ENCODE measurements around the gene OVCA2.
A peak's percentile ranks its signal among the peaks of the same experiment; 100 is the strongest.

OVCA2 gene

DNA sequence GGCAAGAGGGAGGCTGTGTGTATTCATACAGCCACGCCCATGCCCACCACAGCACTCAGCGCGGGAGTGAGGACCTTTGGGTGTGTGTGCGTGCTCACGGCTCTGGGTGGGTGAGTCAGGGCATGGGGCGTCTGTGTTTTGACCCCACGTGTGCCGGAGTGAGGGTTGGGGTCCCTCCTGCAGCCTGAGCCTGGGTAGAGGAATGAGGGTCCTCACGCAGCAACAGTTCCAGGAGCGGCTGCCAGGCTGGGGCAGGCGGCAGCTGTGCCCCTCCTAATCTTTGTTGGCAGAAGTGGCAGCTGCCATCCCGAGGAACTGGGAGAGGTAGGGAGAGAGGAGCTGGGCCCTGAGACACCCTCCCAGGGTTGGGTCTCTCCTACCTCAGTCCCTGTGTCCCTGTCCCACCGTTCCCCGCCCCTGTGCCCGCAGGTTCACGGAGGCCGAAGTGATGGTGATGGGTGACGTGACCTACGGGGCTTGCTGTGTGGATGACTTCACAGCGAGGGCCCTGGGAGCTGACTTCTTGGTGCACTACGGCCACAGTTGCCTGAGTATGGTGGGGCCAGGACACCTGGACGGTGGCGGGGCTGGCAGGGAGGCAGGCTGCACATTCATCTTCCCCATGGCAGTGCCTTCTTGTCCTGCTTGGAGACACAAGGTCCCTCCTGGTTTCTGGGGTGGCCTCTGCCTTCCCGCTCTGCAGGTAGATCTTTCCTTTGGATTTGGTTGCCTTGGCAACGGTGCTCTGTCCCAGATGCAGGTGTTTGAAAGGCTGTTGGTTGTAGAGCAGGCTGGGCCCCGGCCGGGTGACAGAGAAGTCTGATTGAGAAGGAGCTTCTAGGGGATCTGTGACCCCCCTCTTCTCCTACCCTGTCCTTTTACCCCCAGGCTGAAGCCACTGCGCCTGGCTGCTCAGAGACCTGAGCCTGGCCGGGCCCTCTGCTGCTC, 6.0 kb upstream of the OVCA2 start:
- H3K4me3 ChIP-seq (ENCODE audit: low read depth, low read length), result no peak overlapping the region
- peaks cover 2% of the 10 kb centered on the region for H3K36me3 ChIP-seq (ENCODE audit: control insufficient read depth, insufficient read depth, low read length)
- H3K4me1 ChIP-seq (ENCODE audit: control insufficient read depth, insufficient read depth, low read length), result peaks cover 2% of the 10 kb centered on the region; the same call in 1 of the 2 replicates
- H3K9me3 ChIP-seq (ENCODE audit: control insufficient read depth, insufficient read depth, low read length), result no peaks in the 10 kb centered on the region
- H3K27ac ChIP-seq (ENCODE audit: low read depth, low read length), result no peak overlapping the region
- H3K27me3 ChIP-seq (ENCODE audit: control insufficient read depth, insufficient read depth, low read length), result peaks cover 2% of the 10 kb centered on the region; the same call in 1 of the 2 replicates
- H3K9ac ChIP-seq (ENCODE audit: low read depth, low read length), result no peak overlapping the region

GRCh38 chr17:2037155-2037554, 4.7 kb upstream of the OVCA2 start:
- H3K9me3 ChIP-seq (ENCODE audit: control insufficient read depth, insufficient read depth, low read length), result no peaks in the 10 kb centered on the region
- H3K9ac ChIP-seq (ENCODE audit: low read depth, low read length), result no peak overlapping the region
- no peaks in the 10 kb centered on the region for H3K4me1 ChIP-seq (ENCODE audit: control insufficient read depth, insufficient read depth, low read length)
- H3K36me3 ChIP-seq (ENCODE audit: control insufficient read depth, insufficient read depth, low read length), result peaks cover 2% of the 10 kb centered on the region
- H3K27me3 ChIP-seq (ENCODE audit: control insufficient read depth, insufficient read depth, low read length), result peaks cover 6% of the 10 kb centered on the region; the same call in 1 of the 2 replicates
- no peak overlapping the region for H3K27ac ChIP-seq (ENCODE audit: low read depth, low read length)
- no peak overlapping the region for H3K4me3 ChIP-seq (ENCODE audit: low read depth, low read length)

DNA sequence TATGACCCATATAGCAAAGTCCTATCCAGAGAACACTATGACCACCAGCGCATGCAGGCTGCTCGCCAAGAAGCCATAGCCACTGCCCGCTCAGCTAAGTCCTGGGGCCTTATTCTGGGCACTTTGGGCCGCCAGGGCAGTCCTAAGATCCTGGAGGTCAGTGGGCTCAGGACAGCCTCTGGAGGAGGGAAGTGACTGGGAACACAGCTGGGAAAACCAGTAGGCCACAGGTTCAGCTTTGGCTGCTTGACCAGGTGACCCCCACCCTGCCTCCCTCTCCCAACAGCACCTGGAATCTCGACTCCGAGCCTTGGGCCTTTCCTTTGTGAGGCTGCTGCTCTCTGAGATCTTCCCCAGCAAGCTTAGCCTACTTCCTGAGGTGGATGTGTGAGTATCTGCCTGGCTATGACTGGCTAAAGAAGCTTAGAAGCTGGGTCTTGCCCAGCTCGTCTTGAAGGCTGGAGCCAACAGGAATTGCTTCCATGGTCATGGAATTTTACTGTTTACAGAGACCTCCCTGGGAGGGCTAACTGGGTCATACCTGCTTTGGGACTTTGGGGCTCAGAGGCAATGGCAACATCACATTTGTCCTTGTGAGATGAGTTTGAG, 1.5 kb upstream of the OVCA2 start:
- Histone ChIP-seq H3K4me1 (ENCODE audit: control insufficient read depth, insufficient read depth, low read length) (0 out of 2 replicates have a peak, but pooled peaks cover 3% of the 10 kb centered on the region), H3K9ac (ENCODE audit: low read depth, low read length) (no peak overlapping the region), H3K9me3 (ENCODE audit: control insufficient read depth, insufficient read depth, low read length) (no peaks in the 10 kb centered on the region), H3K27me3 (ENCODE audit: control insufficient read depth, insufficient read depth, low read length) (peaks cover 6% of the 10 kb centered on the region; the same call in 1 of the 2 replicates), H3K36me3 (ENCODE audit: control insufficient read depth, insufficient read depth, low read length) (peaks cover 15% of the 10 kb centered on the region), H3K27ac (ENCODE audit: low read depth, low read length) (no peak overlapping the region), H3K4me3 (ENCODE audit: low read depth, low read length) (no peak overlapping the region)

- H3K4me3 ChIP-seq (ENCODE audit: low read depth, low read length), result peak overlapping the region; percentile 90
- H3K36me3 ChIP-seq (ENCODE audit: control insufficient read depth, insufficient read depth, low read length), result peaks cover 14% of the 10 kb centered on the region
- H3K9me3 ChIP-seq (ENCODE audit: control insufficient read depth, insufficient read depth, low read length), result no peaks in the 10 kb centered on the region
- peak overlapping the region; percentile 28 for H3K27ac ChIP-seq (ENCODE audit: low read depth, low read length)
- H3K9ac ChIP-seq (ENCODE audit: low read depth, low read length), result no peak overlapping the region
- H3K27me3 ChIP-seq (ENCODE audit: control insufficient read depth, insufficient read depth, low read length), result peaks cover 6% of the 10 kb centered on the region; the same call in 1 of the 2 replicates
- 0 out of 2 replicates have a peak, but pooled peaks cover 3% of the 10 kb centered on the region for H3K4me1 ChIP-seq (ENCODE audit: control insufficient read depth, insufficient read depth, low read length)
Observed at GRCh38 chr17:2040942-2041560, 771 bp upstream of the OVCA2 start.

GRCh38 chr17:2042390-2042847, 597 bp downstream of the OVCA2 start:
- peak overlapping the region; percentile 6 for H3K27ac ChIP-seq (ENCODE audit: low read depth, low read length)
- peaks cover 13% of the 10 kb centered on the region for H3K36me3 ChIP-seq (ENCODE audit: control insufficient read depth, insufficient read depth, low read length)
- H3K4me1 ChIP-seq (ENCODE audit: control insufficient read depth, insufficient read depth, low read length), result 0 out of 2 replicates have a peak, but pooled peaks cover 3% of the 10 kb centered on the region

GRCh38 chr17:2042933-2043332, 1.1 kb downstream of the OVCA2 start:
- Histone ChIP-seq H3K27ac (ENCODE audit: low read depth, low read length) (no peak overlapping the region), H3K9ac (ENCODE audit: low read depth, low read length) (no peak overlapping the region)

More at GRCh38 chr17:2042390-2042847, 597 bp downstream of the OVCA2 start:
- peak overlapping the region; percentile 90 for H3K4me3 ChIP-seq (ENCODE audit: low read depth, low read length)
- peaks cover 8% of the 10 kb centered on the region for H3K27me3 ChIP-seq (ENCODE audit: control insufficient read depth, insufficient read depth, low read length)
- peak overlapping the region; percentile 87 for H3K9ac ChIP-seq (ENCODE audit: low read depth, low read length)
- no peaks in the 10 kb centered on the region for H3K9me3 ChIP-seq (ENCODE audit: control insufficient read depth, insufficient read depth, low read length)

DNA sequence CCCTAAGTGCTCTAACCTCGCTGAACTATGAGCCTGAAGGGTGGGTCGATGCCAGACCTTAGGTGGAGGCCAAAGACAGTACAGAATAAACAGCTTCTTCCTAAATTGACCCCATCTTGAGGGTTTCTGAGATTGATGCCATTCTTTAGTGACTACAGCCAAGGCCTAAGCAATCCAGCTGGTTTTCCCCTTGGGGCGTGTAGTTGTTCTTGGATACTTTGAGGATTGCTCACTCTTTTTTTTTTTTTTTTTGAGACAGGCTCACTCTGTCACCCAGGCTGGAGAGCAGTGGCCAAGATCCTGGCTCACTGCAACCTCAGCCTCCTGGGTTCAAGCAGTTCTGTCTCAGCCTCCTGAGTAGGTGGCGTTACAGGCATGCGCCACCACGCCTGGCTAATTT, 2.0 kb downstream of the OVCA2 start:
- H3K36me3 ChIP-seq (ENCODE audit: control insufficient read depth, insufficient read depth, low read length), result peaks cover 13% of the 10 kb centered on the region
- H3K4me3 ChIP-seq (ENCODE audit: low read depth, low read length), result no peak overlapping the region
- H3K9ac ChIP-seq (ENCODE audit: low read depth, low read length), result no peak overlapping the region
- 0 out of 2 replicates have a peak, but pooled peaks cover 3% of the 10 kb centered on the region for H3K4me1 ChIP-seq (ENCODE audit: control insufficient read depth, insufficient read depth, low read length)
- no peaks in the 10 kb centered on the region for H3K9me3 ChIP-seq (ENCODE audit: control insufficient read depth, insufficient read depth, low read length)
- H3K27me3 ChIP-seq (ENCODE audit: control insufficient read depth, insufficient read depth, low read length), result peaks cover 22% of the 10 kb centered on the region
- no peak overlapping the region for H3K27ac ChIP-seq (ENCODE audit: low read depth, low read length)

More at GRCh38 chr17:2042933-2043332, 1.1 kb downstream of the OVCA2 start:
- Histone ChIP-seq H3K4me1 (ENCODE audit: control insufficient read depth, insufficient read depth, low read length) (0 out of 2 replicates have a peak, but pooled peaks cover 3% of the 10 kb centered on the region), H3K4me3 (ENCODE audit: low read depth, low read length) (no peak overlapping the region; the same call in 1 of the 2 replicates), H3K36me3 (ENCODE audit: control insufficient read depth, insufficient read depth, low read length) (peaks cover 13% of the 10 kb centered on the region), H3K27me3 (ENCODE audit: control insufficient read depth, insufficient read depth, low read length) (peaks cover 13% of the 10 kb centered on the region), H3K9me3 (ENCODE audit: control insufficient read depth, insufficient read depth, low read length) (no peaks in the 10 kb centered on the region)

DNA sequence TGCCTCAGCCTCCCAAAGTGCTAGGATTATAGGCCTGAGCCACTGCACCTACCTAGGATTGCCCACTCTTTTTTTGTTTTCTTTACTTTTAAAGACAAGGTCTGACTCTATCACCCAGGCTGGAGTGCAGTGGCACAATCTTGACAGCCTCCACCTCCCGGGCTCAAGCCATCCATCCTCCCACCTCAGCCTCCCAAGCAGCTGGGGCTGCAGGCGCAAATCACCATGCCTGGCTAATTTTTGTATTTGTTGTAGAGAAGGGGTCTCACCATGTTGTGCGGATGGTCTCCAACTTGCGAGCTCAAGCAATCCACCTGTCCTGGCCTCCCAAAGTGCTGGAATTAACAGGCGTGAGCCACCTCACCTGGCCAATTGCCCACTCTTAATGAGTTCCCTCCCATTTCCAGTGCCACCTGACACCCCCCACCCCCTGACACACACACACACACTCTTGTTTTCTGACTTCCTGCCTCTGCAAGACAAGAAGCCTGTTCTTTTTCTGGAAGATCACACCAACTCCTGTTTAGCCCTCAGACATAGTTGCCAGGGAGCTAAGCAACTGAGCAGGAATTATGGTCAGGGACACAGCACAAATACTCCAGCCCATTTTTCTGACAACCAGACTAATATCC, 2.6 kb downstream of the OVCA2 start:
- Histone ChIP-seq H3K36me3 (ENCODE audit: control insufficient read depth, insufficient read depth, low read length) (peaks cover 13% of the 10 kb centered on the region), H3K27ac (ENCODE audit: low read depth, low read length) (no peak overlapping the region), H3K4me3 (ENCODE audit: low read depth, low read length) (no peak overlapping the region), H3K4me1 (ENCODE audit: control insufficient read depth, insufficient read depth, low read length) (0 out of 2 replicates have a peak, but pooled peaks cover 3% of the 10 kb centered on the region), H3K27me3 (ENCODE audit: control insufficient read depth, insufficient read depth, low read length) (peaks cover 28% of the 10 kb centered on the region), H3K9ac (ENCODE audit: low read depth, low read length) (no peak overlapping the region), H3K9me3 (ENCODE audit: control insufficient read depth, insufficient read depth, low read length) (no peaks in the 10 kb centered on the region)

GRCh38 chr17:2047590-2047989, 5.8 kb downstream of the OVCA2 start:
- H3K4me1 ChIP-seq (ENCODE audit: control insufficient read depth, insufficient read depth, low read length), result 0 out of 2 replicates have a peak, but pooled peaks cover 3% of the 10 kb centered on the region
- no peak overlapping the region for H3K4me3 ChIP-seq (ENCODE audit: low read depth, low read length)
- peaks cover 47% of the 10 kb centered on the region for H3K27me3 ChIP-seq (ENCODE audit: control insufficient read depth, insufficient read depth, low read length)

GRCh38 chr17:2048805-2049204, 7.0 kb downstream of the OVCA2 start:
- no peaks in the 10 kb centered on the region for H3K9me3 ChIP-seq (ENCODE audit: control insufficient read depth, insufficient read depth, low read length)
- no peak overlapping the region for H3K9ac ChIP-seq (ENCODE audit: low read depth, low read length)
- H3K4me3 ChIP-seq (ENCODE audit: low read depth, low read length), result no peak overlapping the region
- H3K27ac ChIP-seq (ENCODE audit: low read depth, low read length), result no peak overlapping the region
- H3K36me3 ChIP-seq (ENCODE audit: control insufficient read depth, insufficient read depth, low read length), result peaks cover 1% of the 10 kb centered on the region
- H3K4me1 ChIP-seq (ENCODE audit: control insufficient read depth, insufficient read depth, low read length), result no peaks in the 10 kb centered on the region
- peaks cover 58% of the 10 kb centered on the region for H3K27me3 ChIP-seq (ENCODE audit: control insufficient read depth, insufficient read depth, low read length)

More at GRCh38 chr17:2047590-2047989, 5.8 kb downstream of the OVCA2 start:
- H3K9me3 ChIP-seq (ENCODE audit: control insufficient read depth, insufficient read depth, low read length), result no peaks in the 10 kb centered on the region
- H3K36me3 ChIP-seq (ENCODE audit: control insufficient read depth, insufficient read depth, low read length), result peaks cover 13% of the 10 kb centered on the region
- H3K9ac ChIP-seq (ENCODE audit: low read depth, low read length), result no peak overlapping the region
- no peak overlapping the region for H3K27ac ChIP-seq (ENCODE audit: low read depth, low read length)

All from HUES48 (cell line).